Thymus (tissue), 14 donors: ENCODE data around the gene SLC2A1. TPM values are rescaled to one million over a fixed set of nuclear protein-coding genes. Genes with fewer than 3 reads are reported as not detected.
A peak's percentile ranks its signal among the peaks of the same experiment; 100 is the strongest.

Experiments used
- DNase-seq, 9 donors: peaks; one replicate each; pipeline ENCODE4 v3.0.0-alpha.2; 2013; ENCODE audit warnings: low spot score in 9 of 9, low read depth in 6 of 9, missing footprints in 1 of 9
- H3K27ac ChIP-seq, 2 donors: one replicate each; pipeline ENCODE4 v1.5.1; 2013; ENCODE audit warnings: control low read depth in 1 of 2, low read depth in 1 of 2, low read length in 1 of 2, mild to moderate bottlenecking in 1 of 2, moderate library complexity in 1 of 2
- H3K27me3 ChIP-seq, 2 donors: one replicate each; pipeline ENCODE4 v1.5.1; 2013; ENCODE audit warnings: low read length in 1 of 2; ENCODE audit not compliant: control insufficient read depth in 2 of 2, insufficient read depth in 1 of 2
- H3K36me3 ChIP-seq, 2 donors: one replicate each; pipeline ENCODE4 v1.5.1; 2013; ENCODE audit warnings: low read length in 1 of 2, mild to moderate bottlenecking in 1 of 2, moderate library complexity in 1 of 2; ENCODE audit not compliant: control insufficient read depth in 2 of 2, insufficient read depth in 2 of 2
- H3K4me1 ChIP-seq, 2 donors: one replicate each; pipeline ENCODE4 v1.5.1; 2013; ENCODE audit warnings: low read length in 2 of 2; ENCODE audit not compliant: control insufficient read depth in 2 of 2, insufficient read depth in 2 of 2
- H3K4me3 ChIP-seq, 2 donors: one replicate each; pipeline ENCODE4 v1.5.1; 2013; ENCODE audit warnings: low read length in 2 of 2, control low read depth in 1 of 2, mild to moderate bottlenecking in 1 of 2
- H3K9me3 ChIP-seq, 2 donors: one replicate each; pipeline ENCODE4 v1.5.1; 2013; ENCODE audit warnings: low read length in 1 of 2, mild to moderate bottlenecking in 1 of 2; ENCODE audit not compliant: control insufficient read depth in 2 of 2, insufficient read depth in 1 of 2
- WGBS: extraction: QIAGEN DNeasy Blood & Tissue Kit; methylation state at CpG from one replicate; pipeline ENCODE4 v1.1.7; 2013; 5-methylcytosine and 5-hydroxymethylcytosine counted together
- long read RNA-seq, 10 donors: transcript quantifications; one replicate each; lab custom pipeline, GENCODE V29; 2026
- polyA plus RNA-seq: library from polyadenylated mRNA; stranded (reverse); fragments of 200-250 nt; gene quantifications from one replicate; pipeline ENCODE4 v1.2.3, GENCODE V29; 2013
- total RNA-seq: library from RNA; stranded (reverse); fragments of 120-200 nt; gene quantifications from one replicate; pipeline ENCODE4 v1.2.4, GENCODE V29; 2013
- donor health status: healthy.

SLC2A1 gene
- 23.7 TPM for total RNA-seq
- polyA plus RNA-seq = 15.9 TPM
- long read RNA-seq, donor 1 = 0 reads
- long read RNA-seq, donor 2, transcript SLC2A1-203 (10 exons, 3,670 nt) = major isoform, 8 of 8 reads
- long read RNA-seq, donor 2, partial matches to known transcripts = 0 of 8 reads
- long read RNA-seq, donor 2, other reads (novel, unspliced or antisense) = 0 of 8 reads
- long read RNA-seq, donor 3, transcript SLC2A1-203 (10 exons, 3,670 nt) = major isoform, 7 of 7 reads
- long read RNA-seq, donor 3, partial matches to known transcripts = 0 of 7 reads
- long read RNA-seq, donor 3, other reads (novel, unspliced or antisense) = 0 of 7 reads
- long read RNA-seq, donor 4, partial matches to known transcripts = 0 of 2 reads
- long read RNA-seq, donor 4, other reads (novel, unspliced or antisense) = 0 of 2 reads
- long read RNA-seq, donor 5, partial matches to known transcripts = 0 of 4 reads
- long read RNA-seq, donor 5, other reads (novel, unspliced or antisense) = 0 of 4 reads
- long read RNA-seq, donor 6, transcript SLC2A1-203 (10 exons, 3,670 nt) = major isoform, 7 of 7 reads
- long read RNA-seq, donor 6, partial matches to known transcripts = 0 of 7 reads
- long read RNA-seq, donor 6, other reads (novel, unspliced or antisense) = 0 of 7 reads
- long read RNA-seq, donor 7, transcript SLC2A1-203 (10 exons, 3,670 nt) = major isoform, 8 of 8 reads
- long read RNA-seq, donor 7, partial matches to known transcripts = 0 of 8 reads
- long read RNA-seq, donor 7, other reads (novel, unspliced or antisense) = 0 of 8 reads
- long read RNA-seq, donor 8, partial matches to known transcripts = 0 of 2 reads
- long read RNA-seq, donor 8, other reads (novel, unspliced or antisense) = 0 of 2 reads
- long read RNA-seq, donor 9 = 0 reads
- long read RNA-seq, donor 10, transcript SLC2A1-203 (10 exons, 3,670 nt) = major isoform, 6 of 6 reads
- long read RNA-seq, donor 10, partial matches to known transcripts = 0 of 6 reads
- long read RNA-seq, donor 10, other reads (novel, unspliced or antisense) = 0 of 6 reads

DNA sequence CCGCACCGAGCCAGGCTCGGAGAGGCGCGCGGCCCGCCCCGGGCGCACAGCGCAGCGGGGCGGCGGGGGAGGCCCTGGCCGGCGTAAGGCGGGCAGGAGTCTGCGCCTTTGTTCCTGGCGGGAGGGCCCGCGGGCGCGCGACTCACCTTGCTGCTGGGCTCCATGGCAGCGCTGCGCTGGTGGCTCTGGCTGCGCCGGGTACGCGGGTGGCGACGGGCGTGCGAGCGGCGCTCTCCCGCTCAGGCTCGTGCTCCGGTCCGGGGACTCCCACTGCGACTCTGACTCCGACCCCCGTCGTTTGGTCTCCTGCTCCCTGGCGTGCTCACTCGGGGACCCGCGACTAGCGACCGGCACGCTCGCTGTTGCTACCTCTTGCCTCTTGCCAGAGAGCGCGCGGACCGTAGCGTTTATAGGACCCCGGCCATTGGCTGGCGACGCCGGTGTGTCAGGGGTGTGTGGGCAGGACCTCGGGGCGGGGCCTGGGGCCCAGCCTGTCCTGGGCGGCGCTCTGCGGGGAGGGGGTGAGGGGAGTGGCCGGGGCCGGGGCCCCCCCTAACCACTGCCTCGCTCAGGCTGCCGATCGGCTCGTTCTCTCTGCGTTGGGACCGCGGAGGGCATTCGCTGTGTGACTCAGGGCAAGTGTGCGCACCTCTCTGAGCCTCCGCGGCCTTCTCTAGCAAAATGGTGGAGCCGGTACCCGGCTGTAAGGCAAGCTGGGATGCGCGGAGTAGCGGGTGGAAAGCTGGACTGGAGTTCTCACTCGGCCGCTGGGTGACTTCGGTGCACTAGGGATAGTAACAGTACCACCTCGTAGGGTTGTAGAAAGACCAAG, at the start of gene SLC2A1:
Gene SLC2A1 (minus strand): TSS at position 381 of the 832 bp plus-strand sequence. CDS start 217 bp downstream, at position 164.
- H3K27me3 ChIP-seq = peaks cover 0 to 35% of the 10 kb centered on the region in 2 donors
- H3K4me3 ChIP-seq = peak within 1 kb of the TSS; percentile 73 to 80
- H3K27ac ChIP-seq = peak within 1 kb of the TSS; percentile 87 to 88
- peak; percentile 76 to 95 (median 86) for DNase-seq
- H3K9me3 ChIP-seq = no peaks in the 10 kb centered on the region
- WGBS = under 1% methylated on average over 87 of the region's 87 CpGs
- peaks cover 28 to 70% of the 10 kb centered on the region in 2 donors for H3K4me1 ChIP-seq
- H3K36me3 ChIP-seq = peaks cover 0 to 14% of the 10 kb centered on the region in 2 donors

GRCh38 chr1:43007377-43008114, 48.9 kb upstream of the SLC2A1 start:
- 79% methylated on average over 49 of the region's 49 CpGs for WGBS
- Histone ChIP-seq H3K4me1 (no peaks in the 10 kb centered on the region), H3K27me3 (peaks cover 0 to 38% of the 10 kb centered on the region in 2 donors), H3K4me3 (no peak overlapping the region), H3K9me3 (peaks cover 0 to 2% of the 10 kb centered on the region in 2 donors), H3K27ac (no peak overlapping the region), H3K36me3 (no peaks in the 10 kb centered on the region)
- DNase-seq = no peak

GRCh38 chr1:43005460-43006361, 47.0 kb upstream of the SLC2A1 start:
- Histone ChIP-seq H3K36me3 (no peaks in the 10 kb centered on the region), H3K27me3 (peaks cover 0 to 38% of the 10 kb centered on the region in 2 donors), H3K27ac (no peak overlapping the region), H3K4me3 (no peak overlapping the region), H3K9me3 (peaks cover 0 to 2% of the 10 kb centered on the region in 2 donors), H3K4me1 (no peaks in the 10 kb centered on the region)
- DNase-seq = no peak
- WGBS = 89% methylated on average over 18 of the region's 18 CpGs

- Histone ChIP-seq H3K27ac (no peak overlapping the region), H3K9me3 (peaks cover 0 to 2% of the 10 kb centered on the region in 2 donors), H3K36me3 (no peaks in the 10 kb centered on the region), H3K4me1 (no peaks in the 10 kb centered on the region), H3K4me3 (no peak overlapping the region), H3K27me3 (peaks cover 0 to 38% of the 10 kb centered on the region in 2 donors)
- no peak for DNase-seq
- 89% methylated on average over 9 of the region's 9 CpGs for WGBS
Observed at GRCh38 chr1:43004587-43005459, 46.2 kb upstream of the SLC2A1 start.

DNA sequence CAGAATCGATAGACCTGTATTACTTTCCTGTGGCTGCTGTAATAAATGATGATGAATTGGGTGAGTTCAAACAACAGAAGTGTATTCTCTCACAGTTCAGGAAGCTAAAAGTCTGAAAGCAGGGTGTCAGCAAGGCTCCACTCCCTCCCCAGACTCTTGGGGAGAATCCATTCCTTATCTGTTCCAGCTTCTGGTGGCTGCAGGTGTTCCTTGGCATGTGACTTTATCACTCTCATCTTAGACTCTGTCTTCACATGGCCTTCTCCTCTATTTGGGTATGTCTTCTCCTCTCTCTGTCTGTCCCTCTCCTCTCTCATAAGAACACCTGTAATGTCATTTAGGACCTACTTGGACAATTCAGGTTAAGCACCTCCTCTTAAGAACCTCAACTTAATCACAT, 44.1 kb upstream of the SLC2A1 start:
- Histone ChIP-seq H3K4me3 (no peak overlapping the region), H3K27ac (no peak overlapping the region), H3K36me3 (no peaks in the 10 kb centered on the region), H3K4me1 (no peaks in the 10 kb centered on the region), H3K27me3 (peaks cover 0 to 26% of the 10 kb centered on the region in 2 donors), H3K9me3 (peaks cover 0 to 2% of the 10 kb centered on the region in 2 donors)
- no peak for DNase-seq
- 85% methylated on average over 1 of the region's 1 CpG for WGBS

GRCh38 chr1:43002116-43002515, 43.4 kb upstream of the SLC2A1 start:
- H3K27me3 ChIP-seq = peaks cover 0 to 20% of the 10 kb centered on the region in 2 donors
- H3K36me3 ChIP-seq = no peaks in the 10 kb centered on the region

GRCh38 chr1:43001434-43001833, 42.8 kb upstream of the SLC2A1 start:
- no peak for DNase-seq
- Histone ChIP-seq H3K4me3 (no peak overlapping the region), H3K27ac (no peak overlapping the region), H3K27me3 (peaks cover 0 to 13% of the 10 kb centered on the region in 2 donors), H3K36me3 (no peaks in the 10 kb centered on the region), H3K9me3 (peaks cover 0 to under 1% of the 10 kb centered on the region in 2 donors), H3K4me1 (no peaks in the 10 kb centered on the region)

More at GRCh38 chr1:43002116-43002515, 43.4 kb upstream of the SLC2A1 start:
- Histone ChIP-seq H3K27ac (no peak overlapping the region), H3K4me3 (no peak overlapping the region), H3K4me1 (no peaks in the 10 kb centered on the region), H3K9me3 (peaks cover 0 to 2% of the 10 kb centered on the region in 2 donors)
- WGBS = 89% methylated on average over 4 of the region's 4 CpGs
- no peak for DNase-seq
